Smooth muscle cell (in vitro differentiated cells): ENCODE measurements around the gene FNDC3B. TPM values are rescaled to one million over a fixed set of nuclear protein-coding genes. Genes with fewer than 3 reads are reported as not detected.

Source experiments
- DNase-seq: peaks from one replicate; lab custom pipeline; 2025; ENCODE audit not compliant: unreplicated experiment; lab: John Stamatoyannopoulos, UW
- H2AFZ ChIP-seq: fragments of 200-600 bp; sonication (generic); 2 replicates; pipeline ENCODE4 v1.6.0; 2016; ENCODE audit warnings: antibody characterized with exemption, low read depth, mild to moderate bottlenecking
- H3F3A ChIP-seq: fragments of 200-600 bp; sonication (generic); 2 replicates; pipeline ENCODE4 v1.6.0; 2017; ENCODE audit warnings: antibody characterized with exemption, low read depth
- H3K27ac ChIP-seq: fragments of 200-600 bp; sonication (generic); 2 replicates; pipeline ENCODE4 v1.5.1; 2016; ENCODE audit warnings: low read depth, mild to moderate bottlenecking
- H3K27me3 ChIP-seq: fragments of 200-600 bp; sonication (generic); 2 replicates; pipeline ENCODE4 v1.6.1; 2016; ENCODE audit warnings: low read depth, mild to moderate bottlenecking
- H3K36me3 ChIP-seq: fragments of 200-600 bp; sonication (generic); 2 replicates; pipeline ENCODE4 v1.5.1; 2016; ENCODE audit warnings: low read depth
- H3K4me1 ChIP-seq: fragments of 200-600 bp; sonication (generic); 2 replicates; pipeline ENCODE4 v1.5.1; 2016; ENCODE audit warnings: low read depth
- H3K4me2 ChIP-seq: fragments of 200-600 bp; sonication (generic); 2 replicates; pipeline ENCODE4 v1.6.0; 2016; ENCODE audit warnings: mild to moderate bottlenecking
- H3K4me3 ChIP-seq: fragments of 200-600 bp; sonication (generic); 2 replicates; pipeline ENCODE4 v1.5.1; 2016; ENCODE audit warnings: mild to moderate bottlenecking
- H3K79me2 ChIP-seq: fragments of 200-600 bp; sonication (generic); 2 replicates; pipeline ENCODE4 v1.6.0; 2016; ENCODE audit warnings: low read depth, mild to moderate bottlenecking
- H3K9ac ChIP-seq: fragments of 200-600 bp; sonication (generic); 2 replicates; pipeline ENCODE4 v1.6.0; 2016; ENCODE audit warnings: low read depth
- H3K9me3 ChIP-seq: fragments of 200-600 bp; sonication (generic); replicated peaks from 2 replicates; pipeline ENCODE4 v1.5.1; 2016; ENCODE audit warnings: low read depth
- H4K20me1 ChIP-seq: fragments of 200-600 bp; sonication (generic); 2 replicates; pipeline ENCODE4 v1.6.0; 2016; ENCODE audit warnings: low read depth
- CTCF ChIP-seq: fragments of 200-600 bp; sonication (generic); IDR thresholded peaks from 2 replicates; pipeline ENCODE4 v1.5.1; 2017; ENCODE audit warnings: borderline replicate concordance, mild to moderate bottlenecking, antibody characterized with exemption; ENCODE audit not compliant: insufficient read depth, poor library complexity, severe bottlenecking
- WGBS: methylation state at CpG from one replicate; pipeline ENCODE4 v1.1.7; 2016; ENCODE audit warnings: low lambda C conversion rate; 5-methylcytosine and 5-hydroxymethylcytosine counted together
- polyA plus RNA-seq: library from polyadenylated mRNA; unstranded; fragments of >200 nt; fragmentation: Nextera tagmentation; extraction: Ambion mirVana; gene quantifications from 2 replicates; pipeline ENCODE4 v1.2.1, GENCODE V29; 2016
- total RNA-seq: library from RNA; depleted of rRNA; stranded (reverse); fragments of >200 nt; gene quantifications from 2 replicates; pipeline ENCODE4 v1.2.3, GENCODE V29; 2014

The FNDC3B gene
- total and polyA plus RNA-seq, 2 experiments from 2014 or later, result 149 to 294 TPM

GRCh38 chr3:172181932-172182586, 142.7 kb downstream of the FNDC3B start:
- H2AFZ ChIP-seq, result no peak overlapping the region
- no peak overlapping the region for H3K4me3 ChIP-seq
- H3K9me3 ChIP-seq, result no peaks in the 10 kb centered on the region
- peaks cover 99% of the 10 kb centered on the region for H4K20me1 ChIP-seq
- peak overlapping the region; percentile 65 for H3K4me2 ChIP-seq
- H3F3A ChIP-seq, result peaks cover 35% of the 10 kb centered on the region
- no peaks in the 10 kb centered on the region for H3K36me3 ChIP-seq
- H3K27ac ChIP-seq, result peak overlapping the region; percentile 89
- DNase-seq, result no peak
- no peaks in the 10 kb centered on the region for H3K27me3 ChIP-seq
- H3K4me1 ChIP-seq, result peaks cover 9% of the 10 kb centered on the region
- peak overlapping the region; percentile 41 for H3K9ac ChIP-seq
- no peak for TF ChIP-seq CTCF
- 31% methylated on average over 6 of the region's 6 CpGs for WGBS
- peaks cover 99% of the 10 kb centered on the region for H3K79me2 ChIP-seq

- H4K20me1 ChIP-seq, result peaks cover 99% of the 10 kb centered on the region
- no peaks in the 10 kb centered on the region for H3K9me3 ChIP-seq
- peaks cover 99% of the 10 kb centered on the region for H3K79me2 ChIP-seq
- peak overlapping the region; percentile 8 for H3K4me2 ChIP-seq
- peaks cover 9% of the 10 kb centered on the region for H3K4me1 ChIP-seq
- peak overlapping the region; percentile 89 for H3K27ac ChIP-seq
- TF ChIP-seq CTCF, result no peak
- peak overlapping the region; percentile 41 for H3K9ac ChIP-seq
- H2AFZ ChIP-seq, result no peak overlapping the region
- whole genome bisulfite sequencing, result 40% methylated on average over 2 of the region's 2 CpGs
- H3K27me3 ChIP-seq, result no peaks in the 10 kb centered on the region
- DNase-seq, result no peak
- no peaks in the 10 kb centered on the region for H3K36me3 ChIP-seq
- peaks cover 36% of the 10 kb centered on the region for H3F3A ChIP-seq
- no peak overlapping the region for H3K4me3 ChIP-seq
Observed at GRCh38 chr3:172182797-172183196, 143.4 kb downstream of the FNDC3B start.

GRCh38 chr3:172184106-172184822, 144.9 kb downstream of the FNDC3B start:
- Histone ChIP-seq H3K27ac (peak overlapping the region; percentile 89), H2AFZ (no peak overlapping the region), H3K36me3 (no peaks in the 10 kb centered on the region), H3K9me3 (no peaks in the 10 kb centered on the region), H3K4me3 (no peak overlapping the region), H3K27me3 (no peaks in the 10 kb centered on the region), H3K4me1 (peaks cover 9% of the 10 kb centered on the region), H3K9ac (no peak overlapping the region), H4K20me1 (peaks cover 97% of the 10 kb centered on the region), H3K4me2 (no peak overlapping the region), H3K79me2 (peaks cover 97% of the 10 kb centered on the region), H3F3A (peaks cover 40% of the 10 kb centered on the region)
- DNase-seq, result no peak
- TF ChIP-seq CTCF, result no peak
- 93% methylated on average over 3 of the region's 3 CpGs for WGBS
